Endothelial cell of hepatic sinusoid (primary cell): ENCODE data around the gene FAM216B.
"Not testable (repeated sequence)": the region's sequence is repeated elsewhere in the genome, so short reads cannot be mapped to it uniquely, and the experiment has no call there.

Experiments
- in situ Hi-C: cut with HindIII; loops from 2 replicates; pipeline ENCODE4 v1.10.0; 2017; ENCODE audit warnings: low sequenced_read_pairs

FAM216B gene

GRCh38 chr13:42781352-42781751, at the start of gene FAM216B:
Gene FAM216B, plus strand, starts transcription at chr13:42781584. Its CDS starts 2,484 bp downstream, at chr13:42784068.
- in situ Hi-C loops, result no loop called here

GRCh38 chr13:42732073-42732472, 49.3 kb upstream of the FAM216B start:
- in situ Hi-C loops, result no loop called here

DNA sequence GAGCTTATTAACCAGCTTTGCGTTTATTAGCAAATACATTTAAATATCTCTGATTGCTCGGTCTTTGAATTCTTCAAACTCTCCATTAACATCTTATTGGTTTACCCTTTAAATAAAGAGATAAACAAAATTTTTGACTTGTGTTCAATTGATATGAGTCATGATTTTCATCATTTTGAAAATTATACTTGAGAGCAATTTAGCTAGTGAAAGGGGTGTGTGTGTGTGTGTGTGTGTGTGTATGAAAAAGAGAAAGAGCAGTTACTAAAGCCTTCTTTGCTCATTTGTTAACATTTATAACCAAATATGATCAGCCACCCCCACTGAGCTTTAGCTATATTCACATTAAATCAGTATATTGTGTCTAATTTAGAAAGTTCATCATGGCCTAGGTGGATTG, 48.3 kb upstream of the FAM216B start:
- in situ Hi-C loops, result no loop called here

DNA sequence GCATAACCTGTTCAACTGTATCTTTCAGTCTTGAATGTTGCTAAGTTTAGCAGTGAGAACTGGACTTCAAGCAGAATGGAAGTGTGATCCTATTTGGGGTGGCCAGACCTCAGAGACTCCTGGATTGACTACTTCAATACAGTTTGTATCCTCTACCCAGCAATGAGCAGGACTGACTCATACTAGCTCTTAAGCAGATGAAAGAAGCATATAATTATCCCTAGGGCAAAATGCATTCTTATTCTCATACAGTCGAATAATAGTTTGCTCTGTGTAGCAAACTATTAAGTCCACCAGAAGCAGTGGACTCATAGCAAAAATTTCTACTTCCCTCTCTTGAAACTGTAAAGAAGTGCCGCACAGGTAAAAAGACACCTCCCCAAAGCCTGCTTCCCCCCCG, 46.4 kb upstream of the FAM216B start:
- in situ Hi-C loops, result loop anchor here (5.0 kb wide), 1 partner anchor 67 kb away; no protein-coding TSS in a partner anchor

GRCh38 chr13:42740753-42741152, 40.6 kb upstream of the FAM216B start:
- in situ Hi-C loops, result no loop called here

DNA sequence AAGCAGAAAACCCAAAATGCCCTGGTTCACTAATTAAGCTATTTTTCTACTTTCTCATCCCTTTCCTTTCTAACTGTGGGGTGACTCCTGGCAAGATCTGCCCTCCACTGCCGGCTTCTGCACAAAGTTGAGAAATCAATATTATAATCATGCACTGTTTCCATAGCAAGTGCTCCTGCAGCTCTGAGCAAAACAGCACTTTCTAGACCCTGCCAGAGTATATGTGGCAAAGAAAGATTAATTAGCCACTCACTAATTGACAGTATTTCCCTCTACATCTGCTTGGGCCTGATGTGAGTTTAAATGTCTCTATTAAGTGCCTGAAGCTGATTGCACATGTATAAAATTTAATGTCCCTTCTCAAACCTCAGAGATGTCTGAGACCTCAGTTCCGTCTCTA, 39.5 kb upstream of the FAM216B start:
- in situ Hi-C loops, result no loop called here

GRCh38 chr13:42745655-42746054, 35.7 kb upstream of the FAM216B start:
- in situ Hi-C loops, result no loop called here

DNA sequence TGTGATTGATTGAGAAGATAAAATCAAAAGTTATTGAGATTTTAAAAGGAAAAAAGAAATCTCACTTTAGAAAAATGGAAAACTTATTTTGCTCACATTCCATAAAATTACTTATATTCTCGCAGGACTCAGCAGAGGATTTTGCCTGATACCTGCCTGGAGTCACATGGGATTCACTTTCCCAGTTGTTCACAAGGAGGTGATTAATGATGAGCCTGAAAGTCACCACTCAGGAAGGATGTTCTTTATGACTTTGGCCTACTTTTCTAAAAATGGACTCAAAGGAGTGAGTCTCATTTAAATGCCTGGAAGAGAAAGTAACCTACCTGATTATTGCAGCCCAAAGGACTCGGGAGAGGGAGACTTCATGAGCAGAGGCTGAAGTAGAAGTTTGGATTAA, 34.5 kb upstream of the FAM216B start:
- in situ Hi-C loops, result no loop called here

DNA sequence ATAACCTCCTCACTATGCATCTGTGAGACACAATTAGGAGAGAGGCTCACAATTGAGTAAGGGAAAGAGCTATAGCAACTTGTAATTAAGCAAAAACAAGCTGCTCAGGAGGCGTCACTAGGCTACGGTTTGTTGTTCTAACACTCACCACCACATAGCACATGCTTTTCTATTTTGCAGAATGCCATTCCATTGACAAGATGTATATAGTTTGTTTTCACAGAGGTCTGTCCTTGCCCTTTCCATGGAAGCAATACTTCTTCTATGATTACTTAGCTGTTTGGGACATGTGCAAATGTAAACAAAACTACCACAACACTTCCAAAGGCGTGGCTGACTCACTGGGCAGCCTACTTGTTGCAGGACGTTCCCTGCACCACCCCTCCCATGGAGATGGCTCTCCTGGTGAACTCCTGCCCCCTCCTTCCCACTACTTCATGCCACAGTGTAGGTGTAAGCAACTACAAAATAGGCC, 33.9 kb upstream of the FAM216B start:
- in situ Hi-C loops, result no loop called here

DNA sequence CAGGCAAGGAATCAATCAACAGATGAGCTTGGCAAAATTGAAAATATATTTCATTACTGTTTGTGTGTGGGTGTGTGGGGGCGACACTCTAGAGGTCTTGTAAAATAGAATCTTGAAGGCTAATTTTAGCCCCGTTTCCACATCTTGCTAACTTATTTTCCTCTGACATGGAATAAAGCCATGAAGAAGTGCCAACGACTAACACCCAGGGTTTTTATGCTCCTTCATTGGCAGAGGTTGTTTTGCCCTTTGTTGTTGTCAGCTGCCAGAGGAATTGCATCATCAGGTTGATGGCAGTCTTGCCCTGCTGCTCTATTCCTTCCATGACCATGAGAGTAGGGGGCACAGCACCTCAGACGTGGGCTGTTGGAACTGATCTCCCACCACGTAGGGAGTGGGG, 30.6 kb upstream of the FAM216B start:
- in situ Hi-C loops, result no loop called here

DNA sequence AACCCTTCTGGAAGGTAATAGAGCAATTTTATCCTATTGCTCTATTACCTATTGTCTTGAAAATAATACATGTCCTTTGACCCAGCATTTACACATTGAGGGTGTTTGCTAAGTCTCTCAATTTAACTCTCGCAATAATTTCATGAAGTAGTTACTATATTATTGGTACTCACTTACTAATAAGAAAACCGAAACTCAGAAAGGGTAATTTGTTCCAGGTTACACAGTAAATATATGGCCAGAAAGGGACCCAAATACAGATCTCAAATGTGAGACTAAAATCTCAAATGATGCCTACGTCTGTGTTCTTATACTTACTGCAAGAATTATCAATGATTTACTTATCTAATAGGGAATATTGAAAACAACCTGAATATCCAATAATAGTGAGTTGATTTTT, 29.7 kb upstream of the FAM216B start:
- in situ Hi-C loops, result no loop called here

GRCh38 chr13:42752731-42753130, 28.7 kb upstream of the FAM216B start:
- in situ Hi-C loops, result no loop called here

DNA sequence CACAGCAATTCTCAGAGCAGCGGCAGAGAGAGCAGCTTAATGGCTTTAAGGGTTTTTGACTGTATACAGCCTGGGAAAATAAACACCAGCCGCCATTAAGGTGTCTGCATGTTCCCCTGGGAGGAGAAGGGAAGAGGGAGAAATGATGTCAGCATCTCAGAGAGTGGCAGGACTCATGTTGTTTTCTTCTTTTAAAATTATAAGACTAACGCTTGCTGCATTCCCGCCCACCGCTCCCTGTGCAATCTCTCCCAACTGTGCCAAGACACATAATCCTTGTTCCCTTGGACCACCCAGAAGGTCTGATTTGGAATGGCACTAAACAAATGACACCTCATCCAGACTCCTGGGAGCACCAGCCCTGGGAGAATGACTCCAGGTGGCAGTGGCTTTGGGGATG, 27.7 kb upstream of the FAM216B start:
- in situ Hi-C loops, result no loop called here

DNA sequence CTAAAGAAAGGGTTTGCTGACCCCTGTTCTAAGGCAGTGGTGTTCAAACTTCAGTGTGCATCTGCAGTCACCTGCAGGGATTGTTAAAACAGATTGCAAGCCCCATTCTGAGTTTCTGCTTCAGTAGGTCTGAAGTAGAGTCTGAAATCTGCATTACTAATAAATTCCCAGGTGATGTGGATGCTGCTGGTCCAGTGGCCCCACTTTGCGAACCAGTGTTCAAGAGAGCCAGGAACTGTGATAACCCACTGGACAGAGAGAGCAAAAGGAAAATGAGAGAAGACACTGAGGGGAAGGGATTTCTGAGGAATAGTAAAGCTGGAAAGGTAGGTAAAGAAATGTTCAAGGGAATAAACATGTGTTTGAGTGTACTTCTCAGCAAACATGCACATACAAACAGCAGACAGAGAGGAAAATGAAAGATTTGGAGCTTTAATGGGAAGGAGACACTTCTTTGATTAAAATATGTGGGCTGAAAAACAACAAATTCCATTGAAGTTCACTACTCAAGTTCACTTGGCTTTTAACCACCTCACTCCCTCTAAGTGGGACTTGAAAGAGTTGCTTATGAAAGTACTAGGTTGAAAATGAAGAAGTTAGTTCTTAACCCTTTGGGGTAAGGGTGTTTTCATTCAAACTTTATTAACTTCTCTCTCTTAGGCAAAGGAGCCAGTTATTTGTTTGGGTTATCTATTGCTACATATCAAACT, 26.4 kb upstream of the FAM216B start:
- in situ Hi-C loops, result no loop called here

DNA sequence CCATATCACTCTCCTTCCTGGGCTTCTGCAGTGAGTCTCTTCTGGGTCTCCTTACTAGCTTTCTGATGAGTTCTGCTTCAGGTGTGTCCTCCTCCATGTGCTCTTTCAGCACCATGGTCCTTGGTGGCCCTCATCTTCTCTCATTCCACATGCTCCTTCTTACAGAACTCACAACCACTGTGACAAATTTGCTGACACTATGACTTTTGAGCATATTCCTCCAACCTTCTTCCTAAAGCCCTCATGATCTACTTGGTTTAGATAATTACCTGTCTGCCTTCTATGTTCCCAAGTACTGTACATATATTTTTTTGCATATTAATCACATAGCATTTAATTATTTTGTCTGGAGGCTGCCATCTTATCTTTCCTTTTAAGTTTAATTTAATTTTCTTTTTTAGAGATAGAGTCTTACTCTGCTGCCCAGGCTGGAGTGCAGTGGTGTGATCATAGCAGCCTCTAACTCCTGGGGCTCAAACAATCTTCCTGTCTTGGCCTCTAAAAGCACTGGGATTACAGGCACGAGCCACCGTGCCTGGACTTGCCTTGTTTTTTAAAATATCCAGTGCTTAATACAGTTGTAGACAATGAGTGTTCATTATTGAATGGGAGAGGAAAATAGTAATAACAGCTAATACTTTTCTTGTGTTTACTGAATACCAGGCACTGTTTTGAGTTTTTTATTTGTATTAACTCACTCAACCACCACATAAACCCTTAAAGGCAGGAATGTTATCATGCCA, 23.5 kb upstream of the FAM216B start:
- in situ Hi-C loops, result no loop called here

GRCh38 chr13:42758515-42758914, 22.9 kb upstream of the FAM216B start:
- in situ Hi-C loops, result no loop called here

GRCh38 chr13:42760951-42761350, 20.4 kb upstream of the FAM216B start:
- in situ Hi-C loops, result no loop called here

GRCh38 chr13:42762251-42762650, 19.1 kb upstream of the FAM216B start:
- in situ Hi-C loops, result no loop called here

GRCh38 chr13:42762917-42763316, 18.5 kb upstream of the FAM216B start:
- in situ Hi-C loops, result no loop called here

DNA sequence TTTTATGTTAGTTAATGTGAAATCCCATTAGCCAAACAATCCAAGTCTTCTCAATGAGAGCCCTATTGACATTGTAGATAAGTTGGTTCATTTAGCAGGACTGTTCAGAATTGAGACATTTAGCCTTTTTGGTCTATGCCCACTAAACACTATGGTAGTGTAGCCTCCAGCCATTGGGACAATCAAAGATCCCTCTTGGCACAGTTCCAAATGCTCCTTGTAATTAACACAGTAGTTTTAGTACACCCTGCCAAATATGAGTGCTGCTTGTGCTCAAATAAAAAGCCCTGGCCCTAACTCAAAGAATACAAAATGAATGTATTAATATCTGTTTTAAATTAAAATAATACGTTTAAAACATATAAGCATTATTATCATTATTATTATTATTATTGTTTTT, 15.4 kb upstream of the FAM216B start:
- in situ Hi-C loops, result no loop called here

DNA sequence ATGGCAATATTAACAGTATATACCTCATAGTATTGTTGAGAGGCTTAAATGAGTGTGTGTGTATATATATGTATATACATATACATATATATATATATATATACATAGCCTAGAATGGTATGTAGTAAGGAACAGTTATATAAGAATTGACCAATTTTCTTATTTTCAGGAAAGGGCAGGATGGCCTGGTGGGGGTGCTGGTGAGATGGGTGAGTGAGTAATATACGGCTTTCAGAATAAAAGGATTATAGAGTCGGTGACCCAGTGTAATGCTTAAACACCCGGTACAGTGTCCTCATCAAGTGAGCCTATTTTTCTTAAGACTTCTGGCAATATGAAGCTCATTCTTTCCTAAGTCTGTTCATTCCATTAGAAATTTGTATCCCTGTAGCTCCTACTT, 11.7 kb upstream of the FAM216B start:
- in situ Hi-C loops, result no loop called here

DNA sequence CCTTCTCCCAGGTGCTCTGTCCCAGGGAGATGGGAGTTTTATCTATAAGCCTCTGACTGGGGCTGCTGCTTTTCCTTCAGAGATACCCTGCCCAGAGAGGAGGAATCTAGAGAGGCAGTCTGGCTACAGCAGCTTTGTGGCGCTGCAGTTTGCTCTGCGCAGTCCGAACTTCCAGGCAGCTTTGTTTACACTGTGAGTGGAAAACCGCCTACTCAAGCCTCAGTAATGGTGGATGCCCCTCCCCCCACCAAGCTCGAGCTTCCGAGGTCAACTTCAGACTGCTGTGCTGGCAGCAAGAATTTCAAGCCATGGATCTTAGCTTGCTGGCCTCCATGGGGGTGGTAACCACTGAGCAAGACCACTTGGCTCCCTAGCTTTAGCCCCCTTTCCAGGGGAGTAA, 4.8 kb upstream of the FAM216B start:
- in situ Hi-C loops, result not testable (repeated sequence)
